DND-41 (cell line): Measurements from ENCODE around the gene SLC9B1.

Experiments
- CTCF ChIP-seq: IDR thresholded peaks from 2 replicates; pipeline ENCODE4 v1.5.1; 2012; ENCODE audit warnings: borderline replicate concordance, low read length, moderate library complexity, mild to moderate bottlenecking; ENCODE audit not compliant: poor library complexity, severe bottlenecking; ENCODE audit errors: extremely low read depth
- EZH2 ChIP-seq: IDR thresholded peaks from 3 replicates; pipeline ENCODE4 v1.6.1; 2012; ENCODE audit warnings: borderline replicate concordance, low read depth, mild to moderate bottlenecking, moderate library complexity, low read length, inconsistent platforms; ENCODE audit not compliant: severe bottlenecking

- TF ChIP-seq CTCF (no peak), EZH2 (no peak)
Observed at GRCh38 chr4:102881343-102881742, 138.2 kb downstream of the SLC9B1 start.
